Breast epithelium (tissue), 3 donors: Measurements from ENCODE around the gene CROCC2.

Experiments
- POLR2A ChIP-seq: fragments of 450-650 bp; IDR thresholded peaks from one replicate; pipeline ENCODE4 v1.6.1; 2016; ENCODE audit warnings: antibody characterized with exemption, mild to moderate bottlenecking, moderate library complexity
- POLR2AphosphoS5 ChIP-seq, 3 donors: sonication (generic); formaldehyde crosslinking; IDR thresholded peaks; one replicate each; pipeline ENCODE4 v1.6.1; 2017; ENCODE audit warnings: antibody characterized with exemption in 3 of 3
- TF ChIP-seq, protein P1 (sequence below), 3 donors: fragments of 450-650 bp; IDR thresholded peaks; one replicate each; pipeline ENCODE4 v1.5.1; 2016 to 2017; ENCODE audit warnings: antibody characterized with exemption in 3 of 3, mild to moderate bottlenecking in 3 of 3, moderate library complexity in 3 of 3

DNA sequence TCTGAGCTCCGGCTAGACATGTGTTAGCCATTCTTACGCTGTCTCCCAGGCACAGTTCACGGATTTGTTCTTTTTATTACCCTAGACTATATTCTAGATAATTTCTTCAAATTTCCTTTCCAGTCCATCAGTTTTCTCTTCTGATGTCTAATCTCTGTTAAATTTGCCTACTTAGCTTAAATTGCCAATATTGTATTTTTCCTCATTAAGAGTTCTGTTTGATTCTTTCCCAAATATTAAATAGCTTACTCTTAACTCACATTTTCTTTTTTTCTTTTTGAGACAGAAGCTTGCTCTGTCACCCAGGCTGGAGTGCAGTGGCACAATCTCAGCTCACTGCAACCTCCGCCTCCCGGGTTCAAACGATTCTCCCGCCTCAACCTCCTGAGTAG is 21.2 kb downstream of the CROCC2 start:
- TF ChIP-seq, protein P1, sequence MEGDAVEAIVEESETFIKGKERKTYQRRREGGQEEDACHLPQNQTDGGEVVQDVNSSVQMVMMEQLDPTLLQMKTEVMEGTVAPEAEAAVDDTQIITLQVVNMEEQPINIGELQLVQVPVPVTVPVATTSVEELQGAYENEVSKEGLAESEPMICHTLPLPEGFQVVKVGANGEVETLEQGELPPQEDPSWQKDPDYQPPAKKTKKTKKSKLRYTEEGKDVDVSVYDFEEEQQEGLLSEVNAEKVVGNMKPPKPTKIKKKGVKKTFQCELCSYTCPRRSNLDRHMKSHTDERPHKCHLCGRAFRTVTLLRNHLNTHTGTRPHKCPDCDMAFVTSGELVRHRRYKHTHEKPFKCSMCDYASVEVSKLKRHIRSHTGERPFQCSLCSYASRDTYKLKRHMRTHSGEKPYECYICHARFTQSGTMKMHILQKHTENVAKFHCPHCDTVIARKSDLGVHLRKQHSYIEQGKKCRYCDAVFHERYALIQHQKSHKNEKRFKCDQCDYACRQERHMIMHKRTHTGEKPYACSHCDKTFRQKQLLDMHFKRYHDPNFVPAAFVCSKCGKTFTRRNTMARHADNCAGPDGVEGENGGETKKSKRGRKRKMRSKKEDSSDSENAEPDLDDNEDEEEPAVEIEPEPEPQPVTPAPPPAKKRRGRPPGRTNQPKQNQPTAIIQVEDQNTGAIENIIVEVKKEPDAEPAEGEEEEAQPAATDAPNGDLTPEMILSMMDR (IDR thresholded peaks at IDR 0.05): no peak
- TF ChIP-seq POLR2A (no peak), POLR2AphosphoS5 (IDR thresholded peaks at IDR 0.05) (no peak)
